GM20000 (cell line): ENCODE measurements around the gene ARHGEF6.

ENCODE experiments used
- DNase-seq: peaks from one replicate; pipeline ENCODE4 v3.0.0; 2012; ENCODE audit warnings: low spot score
- CTCF ChIP-seq: IDR thresholded peaks from 2 replicates; pipeline ENCODE4 v1.5.1; 2012; ENCODE audit warnings: mild to moderate bottlenecking, control low read depth; ENCODE audit errors: extremely low read depth, missing control alignments

Gene ARHGEF6

GRCh38 chrX:136684120-136684519 is 96.6 kb downstream of the ARHGEF6 start:
- TF ChIP-seq CTCF = no peak
- DNase-seq = no peak

GRCh38 chrX:136679531-136679930 is 101.2 kb downstream of the ARHGEF6 start:
- TF ChIP-seq CTCF = no peak
- DNase-seq = no peak

DNA sequence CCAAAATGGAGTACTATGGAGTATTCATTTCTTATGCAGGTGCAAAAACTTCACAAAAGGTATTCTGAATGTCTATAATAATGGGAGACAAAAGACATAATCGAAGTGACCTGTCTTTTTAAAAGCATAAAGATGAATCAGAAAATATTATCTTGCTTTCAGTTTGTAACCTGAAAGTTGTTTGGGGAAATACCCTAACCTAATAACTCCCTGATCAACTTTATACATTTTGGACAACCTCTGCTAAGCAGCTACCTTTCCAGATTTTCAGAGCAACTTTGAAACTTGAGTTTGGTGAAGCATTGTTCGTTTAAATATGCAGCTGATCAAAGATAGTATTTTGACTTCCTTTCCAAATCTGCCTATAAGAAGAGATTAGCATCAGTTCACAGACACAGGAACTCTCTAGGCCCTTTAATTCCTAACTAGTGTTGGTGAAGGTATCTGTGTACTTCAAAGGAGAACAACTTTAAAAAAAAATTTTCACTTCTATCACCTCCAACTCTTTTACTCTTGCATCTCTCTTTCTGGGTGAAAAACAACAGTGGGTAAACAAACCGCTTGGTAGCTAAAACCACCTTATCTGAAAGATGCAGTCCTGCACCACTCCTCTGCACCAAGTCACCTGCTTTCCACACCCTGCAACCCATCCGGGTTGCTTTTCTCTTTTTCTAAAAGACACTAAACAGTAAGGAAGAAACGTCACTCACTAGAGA is 106.3 kb downstream of the ARHGEF6 start:
- DNase-seq = no peak
- no peak for TF ChIP-seq CTCF

DNA sequence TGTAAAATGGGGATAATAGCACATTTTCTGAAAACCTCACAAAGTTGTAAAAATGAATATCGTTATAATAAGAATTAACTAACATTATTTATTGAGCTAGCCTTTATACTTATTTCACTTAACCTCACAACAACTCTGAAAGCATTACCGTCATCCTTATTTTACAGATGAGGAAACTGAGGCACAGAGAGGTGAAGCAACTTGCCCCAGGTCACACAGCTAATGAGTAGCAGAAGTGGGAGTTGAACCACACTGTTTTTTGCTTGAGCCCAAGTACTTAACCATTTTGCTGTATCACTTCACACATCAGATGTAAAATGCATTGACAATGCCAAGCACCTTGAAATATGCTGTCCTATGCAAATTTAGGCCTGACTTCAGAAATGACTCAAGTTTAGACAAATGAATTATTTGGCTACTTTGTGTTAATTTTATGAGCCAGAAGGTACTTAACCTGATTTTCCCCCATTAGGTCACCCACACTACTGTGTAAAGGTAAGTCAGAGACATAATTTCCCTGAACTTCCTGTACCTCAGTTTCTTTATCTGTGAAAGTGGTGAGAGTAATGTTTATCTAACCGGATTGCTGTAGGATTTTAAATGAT is 109.6 kb downstream of the ARHGEF6 start:
- no peak for TF ChIP-seq CTCF
- DNase-seq = no peak

DNA sequence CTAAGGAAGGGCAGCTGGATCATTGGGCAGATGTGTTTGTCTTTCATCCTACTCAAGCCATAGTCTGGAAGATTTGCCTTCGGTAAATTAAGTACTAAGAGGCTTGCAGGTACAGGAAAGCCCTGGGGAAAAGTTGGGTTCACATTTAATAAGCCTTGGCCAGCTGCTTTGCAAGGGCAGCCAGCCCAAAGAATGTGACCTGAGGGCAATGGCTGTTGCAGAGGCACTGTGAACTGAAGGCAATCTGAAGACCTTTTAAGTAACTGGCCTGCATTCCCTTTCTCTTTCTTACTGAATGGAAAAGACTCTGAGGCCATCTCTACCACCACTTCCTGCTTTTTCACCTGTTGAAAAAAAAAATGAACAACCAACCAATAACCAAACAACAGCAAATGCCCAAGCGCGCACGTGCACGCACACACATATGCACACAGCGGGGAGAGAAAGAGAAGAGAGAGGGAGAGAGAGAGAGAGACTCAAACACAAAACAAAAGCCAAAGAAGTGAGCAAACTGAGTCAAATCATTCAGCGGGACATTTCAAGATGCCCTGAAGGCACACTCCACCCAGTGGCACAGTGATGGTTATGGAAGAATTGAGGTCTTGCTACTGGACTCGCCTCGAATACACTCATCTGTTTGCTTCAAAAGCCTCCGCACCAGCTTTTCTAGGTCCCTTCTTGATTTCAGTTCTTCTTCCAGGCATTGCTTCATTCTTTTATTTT is 113.1 kb downstream of the ARHGEF6 start:
- TF ChIP-seq CTCF = no peak
- no peak for DNase-seq

GRCh38 chrX:136666088-136666487 is 114.6 kb downstream of the ARHGEF6 start:
- no peak for TF ChIP-seq CTCF
- no peak for DNase-seq

- TF ChIP-seq CTCF = no peak
- no peak for DNase-seq
Measured at GRCh38 chrX:136665258-136665900, 115.4 kb downstream of the ARHGEF6 start.
